Chondrocyte (in vitro differentiated cells): ENCODE results near the gene NAV1. TPM values are rescaled to one million over a fixed set of nuclear protein-coding genes. Genes with fewer than 3 reads are reported as not detected.

Experiments used
- DNase-seq: peaks from one replicate; pipeline ENCODE4 v3.0.0; 2021; ENCODE audit warnings: mixed read lengths, low spot score
- H3K27ac Mint-ChIP-seq: one replicate; pipeline ENCODE4 v1.8.0; 2021; ENCODE audit warnings: mild to moderate bottlenecking, moderate library complexity, mixed read lengths; ENCODE audit not compliant: unreplicated experiment
- H3K27me3 Mint-ChIP-seq: 2 replicates; pipeline ENCODE4 v1.8.0; 2021; ENCODE audit warnings: low read depth, mixed read lengths
- H3K36me3 Mint-ChIP-seq: 2 replicates; pipeline ENCODE4 v1.8.0; 2021; ENCODE audit warnings: low read depth, mixed read lengths
- H3K4me1 Mint-ChIP-seq: 2 replicates; pipeline ENCODE4 v1.8.0; 2021; ENCODE audit warnings: low read depth, mild to moderate bottlenecking, mixed read lengths
- H3K4me3 Mint-ChIP-seq: one replicate; pipeline ENCODE4 v1.8.0; 2021; ENCODE audit warnings: mild to moderate bottlenecking, moderate library complexity, mixed read lengths; ENCODE audit not compliant: unreplicated experiment
- H3K9me3 Mint-ChIP-seq: 2 replicates; pipeline ENCODE4 v1.8.0; 2021; ENCODE audit warnings: low read depth, mixed read lengths
- total RNA-seq: library from RNA; stranded (reverse); gene quantifications from 3 replicates; pipeline ENCODE4 v1.2.1, GENCODE V29; 2021
- TF ChIP-seq, protein P1 (sequence below): fragments of 200-600 bp; sonication (generic); IDR thresholded peaks from 2 replicates; pipeline ENCODE4 v1.5.0; 2021; ENCODE audit warnings: antibody characterized with exemption, mild to moderate bottlenecking, moderate library complexity

The NAV1 gene
- total RNA-seq, 1 donor from 2014 or later, result 201 TPM

DNA sequence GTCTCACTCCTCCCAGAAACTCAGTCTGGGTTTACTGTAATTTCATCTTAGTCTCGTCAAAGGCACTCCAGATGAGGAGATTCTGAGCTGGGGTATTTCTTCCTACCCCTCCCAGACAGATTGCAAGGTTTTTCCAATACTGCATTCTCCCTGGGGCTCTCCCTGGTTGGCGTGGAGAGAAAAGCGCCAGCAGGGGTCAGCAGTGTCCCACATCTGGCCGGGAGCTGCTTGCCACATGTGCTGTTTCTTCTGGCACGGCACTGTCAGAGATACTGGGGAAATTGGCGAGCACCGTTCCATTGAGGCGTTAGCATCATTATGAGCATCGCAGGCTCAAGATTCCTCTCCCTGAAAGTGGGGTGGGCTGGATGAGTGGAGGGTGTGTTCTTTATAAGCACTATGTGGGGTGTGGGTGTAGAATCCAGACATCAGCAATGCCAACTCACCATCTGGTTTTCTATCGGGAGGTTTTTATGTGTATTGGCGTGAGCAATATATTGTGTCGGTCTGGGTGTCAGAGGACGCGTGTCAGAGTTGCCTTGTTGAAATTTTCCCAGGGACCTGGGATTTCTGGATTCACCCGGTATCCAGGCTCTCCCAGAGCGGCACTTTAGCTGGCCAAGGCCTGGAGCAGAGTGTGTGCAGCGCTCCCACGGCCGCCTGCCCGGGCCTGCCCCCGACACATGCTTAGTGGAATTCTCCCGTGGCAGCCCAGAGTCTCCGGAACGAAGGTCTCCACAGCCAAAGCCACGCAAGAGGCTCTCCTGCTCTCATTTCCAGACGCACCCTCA, 8.0 kb upstream of the NAV1 start:
- Mint-ChIP-seq H3K27ac (peak overlapping the region; percentile 93), H3K36me3 (no peaks in the 10 kb centered on the region), H3K27me3 (no peaks in the 10 kb centered on the region), H3K4me3 (no peak overlapping the region), H3K4me1 (peaks cover 55% of the 10 kb centered on the region), H3K9me3 (no peaks in the 10 kb centered on the region)
- TF ChIP-seq, protein P1, sequence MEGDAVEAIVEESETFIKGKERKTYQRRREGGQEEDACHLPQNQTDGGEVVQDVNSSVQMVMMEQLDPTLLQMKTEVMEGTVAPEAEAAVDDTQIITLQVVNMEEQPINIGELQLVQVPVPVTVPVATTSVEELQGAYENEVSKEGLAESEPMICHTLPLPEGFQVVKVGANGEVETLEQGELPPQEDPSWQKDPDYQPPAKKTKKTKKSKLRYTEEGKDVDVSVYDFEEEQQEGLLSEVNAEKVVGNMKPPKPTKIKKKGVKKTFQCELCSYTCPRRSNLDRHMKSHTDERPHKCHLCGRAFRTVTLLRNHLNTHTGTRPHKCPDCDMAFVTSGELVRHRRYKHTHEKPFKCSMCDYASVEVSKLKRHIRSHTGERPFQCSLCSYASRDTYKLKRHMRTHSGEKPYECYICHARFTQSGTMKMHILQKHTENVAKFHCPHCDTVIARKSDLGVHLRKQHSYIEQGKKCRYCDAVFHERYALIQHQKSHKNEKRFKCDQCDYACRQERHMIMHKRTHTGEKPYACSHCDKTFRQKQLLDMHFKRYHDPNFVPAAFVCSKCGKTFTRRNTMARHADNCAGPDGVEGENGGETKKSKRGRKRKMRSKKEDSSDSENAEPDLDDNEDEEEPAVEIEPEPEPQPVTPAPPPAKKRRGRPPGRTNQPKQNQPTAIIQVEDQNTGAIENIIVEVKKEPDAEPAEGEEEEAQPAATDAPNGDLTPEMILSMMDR, result peak; percentile 98
- no peak for DNase-seq

DNA sequence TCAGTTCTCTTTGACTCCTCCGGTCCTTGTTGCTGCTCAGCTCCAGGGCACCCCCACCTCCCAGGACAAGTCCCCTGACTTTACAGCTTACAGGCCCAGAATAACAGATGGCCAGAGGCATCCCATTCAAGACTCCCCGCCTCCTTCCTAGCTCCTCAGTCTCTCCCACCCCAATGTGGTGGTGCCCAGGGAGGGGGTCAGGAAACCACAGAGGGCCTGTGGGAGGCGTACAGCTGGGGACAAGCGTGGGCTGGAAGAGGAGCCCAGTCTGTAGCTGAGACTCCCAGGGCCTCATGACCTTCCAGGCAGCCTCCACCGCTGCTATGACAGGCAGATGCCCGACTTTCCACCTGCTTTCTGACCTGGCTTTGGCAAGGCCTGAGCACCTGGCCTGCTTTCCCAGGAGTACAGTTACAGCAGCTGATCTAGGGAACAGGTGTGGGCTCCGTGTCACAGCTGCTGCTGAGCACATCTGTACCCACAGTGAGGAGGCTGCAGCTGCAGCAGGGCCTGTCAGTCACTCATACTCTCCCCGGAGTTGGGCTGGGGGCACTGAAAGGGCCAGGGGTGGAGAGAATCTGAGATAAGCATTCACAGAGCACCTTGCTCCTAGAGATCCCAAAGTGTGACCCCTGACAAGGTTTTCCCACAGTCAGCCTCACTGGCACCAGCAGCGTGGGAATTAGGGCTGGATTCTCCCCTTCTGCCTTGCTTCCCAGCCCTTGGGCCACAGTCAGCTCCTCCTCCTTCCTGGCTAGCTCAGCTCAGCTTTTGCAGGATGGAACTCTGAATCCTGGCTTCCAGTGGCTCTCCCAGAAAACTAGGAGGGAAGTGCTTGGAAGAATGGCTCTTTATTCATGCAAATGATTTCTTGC, 7.1 kb upstream of the NAV1 start:
- Mint-ChIP-seq H3K36me3 (no peaks in the 10 kb centered on the region), H3K4me1 (peaks cover 64% of the 10 kb centered on the region), H3K9me3 (no peaks in the 10 kb centered on the region), H3K4me3 (no peak overlapping the region), H3K27ac (peak overlapping the region; percentile 93), H3K27me3 (no peaks in the 10 kb centered on the region)
- TF ChIP-seq, protein P1, result no peak
- DNase-seq, result no peak

DNA sequence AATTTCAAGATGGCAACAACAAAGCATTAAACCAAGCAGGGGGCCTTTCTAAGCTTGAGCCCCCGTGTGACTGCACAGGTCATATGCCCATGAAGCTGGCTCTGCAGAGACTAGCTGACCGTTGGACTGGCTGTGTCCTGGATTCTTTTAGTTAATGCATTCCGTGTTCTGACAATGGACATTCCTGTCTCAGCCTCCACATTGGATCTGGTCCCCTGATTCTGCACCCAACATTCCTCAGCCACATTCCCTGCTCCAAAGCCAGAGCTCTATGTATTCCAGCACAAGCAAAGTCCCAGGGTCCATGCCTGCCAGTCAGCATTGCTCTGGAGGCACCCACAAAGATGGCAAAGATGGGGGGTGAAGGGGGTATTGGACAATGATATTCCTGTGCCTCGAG, 5.1 kb upstream of the NAV1 start:
- Mint-ChIP-seq H3K27ac (no peak overlapping the region), H3K4me3 (no peak overlapping the region), H3K36me3 (no peaks in the 10 kb centered on the region), H3K27me3 (no peaks in the 10 kb centered on the region), H3K9me3 (no peaks in the 10 kb centered on the region), H3K4me1 (peaks cover 83% of the 10 kb centered on the region)
- TF ChIP-seq, protein P1, result no peak
- no peak for DNase-seq

DNA sequence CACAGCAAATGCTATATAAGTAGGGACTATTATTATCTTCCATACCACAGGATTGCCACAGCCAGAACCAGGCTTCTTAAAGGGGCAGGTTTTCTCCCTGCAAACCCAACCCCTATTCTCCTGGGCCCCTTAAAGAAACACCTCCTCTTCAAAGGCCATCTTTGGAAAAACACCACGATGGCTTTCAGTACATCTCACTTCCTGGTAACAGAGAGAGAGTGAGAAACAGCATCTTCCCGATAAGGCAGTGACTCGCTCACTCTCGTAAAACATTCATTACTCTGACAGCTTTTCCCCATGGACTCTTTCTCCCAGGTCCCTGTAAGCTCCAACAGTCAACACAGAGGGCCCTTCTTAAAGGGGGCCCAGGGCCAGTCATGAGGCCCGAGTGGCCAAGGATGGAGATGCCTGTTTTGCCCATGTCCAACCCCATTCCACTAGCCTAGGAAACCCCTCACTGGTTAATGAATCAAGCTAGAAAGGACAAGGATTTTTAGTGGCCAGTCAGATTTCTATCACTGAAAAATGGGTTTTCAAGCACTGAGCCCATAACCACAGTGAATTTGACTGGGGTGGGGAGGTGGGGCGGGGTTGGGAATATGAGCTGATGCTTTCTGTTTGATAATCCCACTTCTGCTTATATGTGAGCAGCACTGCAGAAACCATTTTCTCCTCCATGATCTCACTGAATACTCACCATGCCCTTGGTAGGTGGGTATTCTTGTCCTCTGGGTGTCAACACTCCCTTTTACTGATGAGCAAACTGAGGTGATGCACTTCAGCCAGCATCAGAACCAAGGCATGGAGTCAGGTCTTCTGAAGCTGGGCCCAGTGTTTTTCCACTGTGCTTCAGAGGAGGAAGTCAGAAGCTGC, 3.6 kb upstream of the NAV1 start:
- TF ChIP-seq, protein P1, result no peak
- Mint-ChIP-seq H3K27ac (peak overlapping the region; percentile 97), H3K27me3 (no peaks in the 10 kb centered on the region), H3K9me3 (no peaks in the 10 kb centered on the region), H3K4me3 (peak overlapping the region; percentile 12), H3K4me1 (peaks cover 81% of the 10 kb centered on the region), H3K36me3 (no peaks in the 10 kb centered on the region)
- DNase-seq, result no peak

DNA sequence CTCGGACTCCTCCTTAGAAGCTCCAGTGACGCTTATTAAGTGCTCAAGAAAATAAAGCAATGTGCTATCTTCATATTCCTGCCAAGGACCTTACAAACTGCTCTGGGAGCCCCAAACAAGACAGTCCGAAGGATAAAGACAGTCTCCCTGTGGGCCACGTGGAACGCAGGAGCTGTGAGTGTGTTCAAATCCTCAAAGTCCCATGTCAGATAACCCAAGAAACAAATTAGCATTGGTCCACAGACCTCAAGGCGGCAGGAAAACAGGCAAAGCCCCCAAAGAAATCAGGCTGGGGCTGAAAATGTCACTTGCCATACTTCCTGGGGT, 3.0 kb upstream of the NAV1 start:
- Mint-ChIP-seq H3K9me3 (no peaks in the 10 kb centered on the region), H3K4me3 (no peak overlapping the region), H3K27me3 (no peaks in the 10 kb centered on the region), H3K36me3 (no peaks in the 10 kb centered on the region), H3K27ac (peak overlapping the region; percentile 93), H3K4me1 (peaks cover 81% of the 10 kb centered on the region)
- DNase-seq, result no peak
- TF ChIP-seq, protein P1, result no peak
